Measurements from ENCODE around the gene ALOXE3.
A peak's percentile ranks its signal among the peaks of the same experiment; 100 is the strongest.
"Not testable (repeated sequence)": the region's sequence is repeated elsewhere in the genome, so short reads cannot be mapped to it uniquely, and the experiment has no call there.

The ALOXE3 gene

DNA sequence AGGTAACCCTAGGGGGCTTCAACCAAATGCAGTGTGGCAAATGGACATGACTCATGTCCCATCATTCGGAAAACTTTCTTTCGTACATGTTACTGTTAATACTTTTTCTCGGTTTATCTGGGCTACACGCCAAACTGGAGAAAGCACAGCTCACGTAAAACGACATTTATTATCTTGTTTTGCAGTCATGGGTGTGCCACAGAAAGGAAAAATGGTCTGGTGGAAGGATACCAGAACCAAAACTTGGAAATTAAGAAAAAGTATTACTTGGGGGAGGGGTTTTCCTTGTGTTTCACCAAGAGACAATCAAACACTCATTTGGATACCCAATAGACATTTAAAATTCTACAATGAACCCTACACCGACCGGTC is 55.9 kb downstream of the ALOXE3 start:
- TF ChIP-seq MYC (IDR thresholded peaks at IDR 0.05; ENCODE audit: low read depth, low read length) (no peak), POLR2A (IDR thresholded peaks at IDR 0.05; ENCODE audit: extremely low read depth, insufficient read length) (no peak), CTCF (IDR thresholded peaks at IDR 0.05; ENCODE audit: low read depth, low read length) (no peak), MAX (IDR thresholded peaks at IDR 0.05; ENCODE audit: low read depth, low read length) (no peak)
- DNase-seq (ENCODE audit: low read depth) = no peak
- H3K4me3 ChIP-seq (ENCODE audit: low read depth, low read length) = no peak overlapping the region

- DNase-seq (ENCODE audit: low read depth); H3K4me3 ChIP-seq (ENCODE audit: low read depth, low read length): not testable (repeated sequence)
These were observed 56.5 kb downstream of the ALOXE3 start for GRCh38 chr17:8061851-8062250.

- peak; percentile 33 for TF ChIP-seq CTCF (IDR thresholded peaks at IDR 0.05; ENCODE audit: low read depth, low read length)
- no peak for TF ChIP-seq MAX (IDR thresholded peaks at IDR 0.05; ENCODE audit: low read depth, low read length)
- no peak for TF ChIP-seq MYC (IDR thresholded peaks at IDR 0.05; ENCODE audit: low read depth, low read length)
- TF ChIP-seq POLR2A (IDR thresholded peaks at IDR 0.05; ENCODE audit: extremely low read depth, insufficient read length) = no peak
- DNase-seq (ENCODE audit: low read depth) = peak; percentile 67
- H3K4me3 ChIP-seq (ENCODE audit: low read depth, low read length) = no peak overlapping the region
These were observed 58.0 kb downstream of the ALOXE3 start for GRCh38 chr17:8060274-8060673.

DNA sequence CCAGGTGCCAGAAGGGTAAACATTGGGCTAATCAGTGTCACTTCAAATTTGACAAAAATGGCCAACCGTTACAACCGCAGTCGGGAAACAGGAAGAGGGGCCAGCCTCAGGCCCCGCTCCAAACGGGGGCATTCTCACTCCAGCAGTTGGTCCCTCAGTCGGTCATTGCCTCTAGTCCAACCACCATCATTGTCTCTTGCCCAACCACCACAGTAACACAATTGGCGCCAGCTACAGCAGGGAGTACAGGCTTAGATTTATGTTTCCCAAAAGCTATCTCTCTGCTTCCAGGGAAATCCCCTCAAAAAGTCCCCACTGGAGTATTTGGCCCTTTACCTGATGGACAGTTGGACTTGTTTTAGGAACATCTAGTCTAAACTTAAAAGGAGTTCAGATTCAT is 59.2 kb downstream of the ALOXE3 start:
- no peak for DNase-seq (ENCODE audit: low read depth)
- H3K4me3 ChIP-seq (ENCODE audit: low read depth, low read length) = no peak overlapping the region
- no peak for TF ChIP-seq CTCF (IDR thresholded peaks at IDR 0.05; ENCODE audit: low read depth, low read length)
- TF ChIP-seq MYC (IDR thresholded peaks at IDR 0.05; ENCODE audit: low read depth, low read length) = no peak
- TF ChIP-seq POLR2A (IDR thresholded peaks at IDR 0.05; ENCODE audit: extremely low read depth, insufficient read length) = no peak
- TF ChIP-seq MAX (IDR thresholded peaks at IDR 0.05; ENCODE audit: low read depth, low read length) = no peak

DNA sequence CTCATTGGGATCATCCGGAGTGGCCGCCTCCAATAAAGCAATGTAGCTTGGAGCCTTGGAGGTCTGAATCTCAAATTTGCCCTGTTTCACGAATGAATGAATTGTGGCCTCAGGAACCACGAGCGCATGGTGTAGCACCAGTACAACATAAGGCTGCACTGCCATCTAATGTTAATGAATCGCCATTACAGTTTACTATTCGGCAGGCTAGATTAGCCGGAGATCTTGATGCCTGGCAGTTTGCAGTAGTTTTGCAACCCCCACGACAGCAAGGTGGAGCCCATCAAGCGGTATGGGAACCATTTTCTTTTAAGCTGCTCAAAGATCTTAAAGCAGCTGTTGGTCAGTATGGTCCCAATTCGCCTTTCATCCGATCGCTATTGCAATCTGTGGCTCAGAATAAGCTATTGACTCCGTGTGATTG is 60.6 kb downstream of the ALOXE3 start:
- TF ChIP-seq CTCF (IDR thresholded peaks at IDR 0.05; ENCODE audit: low read depth, low read length) (peak; percentile 35), MYC (IDR thresholded peaks at IDR 0.05; ENCODE audit: low read depth, low read length) (peak; percentile 99), POLR2A (IDR thresholded peaks at IDR 0.05; ENCODE audit: extremely low read depth, insufficient read length) (no peak), MAX (IDR thresholded peaks at IDR 0.05; ENCODE audit: low read depth, low read length) (peak; percentile 93)
- peak overlapping the region; percentile 59 for H3K4me3 ChIP-seq (ENCODE audit: low read depth, low read length)
- DNase-seq (ENCODE audit: low read depth) = peak; percentile 87

GRCh38 chr17:8056976-8057625 is 61.2 kb downstream of the ALOXE3 start:
- TF ChIP-seq CTCF (IDR thresholded peaks at IDR 0.05; ENCODE audit: low read depth, low read length) = no peak
- TF ChIP-seq MYC (IDR thresholded peaks at IDR 0.05; ENCODE audit: low read depth, low read length) = no peak
- no peak for TF ChIP-seq MAX (IDR thresholded peaks at IDR 0.05; ENCODE audit: low read depth, low read length)
- TF ChIP-seq POLR2A (IDR thresholded peaks at IDR 0.05; ENCODE audit: extremely low read depth, insufficient read length) = no peak
- no peak for DNase-seq (ENCODE audit: low read depth)
- peak overlapping the region; percentile 59 for H3K4me3 ChIP-seq (ENCODE audit: low read depth, low read length)
